Adrenal gland (tissue), 12 donors: Measurements from ENCODE around the gene GPR152. TPM values are rescaled to one million over a fixed set of nuclear protein-coding genes. Genes with fewer than 3 reads are reported as not detected.
A peak's percentile ranks its signal among the peaks of the same experiment; 100 is the strongest.

Experiments
- DNase-seq, 7 donors: peaks; one replicate each; pipeline ENCODE4 v3.0.0-alpha.2; 2019 to 2020
- H3K27ac ChIP-seq, 5 donors: fragments of 200-600 bp; sonication (generic) in 4 of 5; 1 replicate in 3 of 5; 2 replicates in 2 of 5; pipeline versions ENCODE4 v1.5.1 to v1.8.0; 2016 to 2020; ENCODE audit warnings: mild to moderate bottlenecking in 1 of 5
- H3K27me3 ChIP-seq: fragments of 200-600 bp; 2 replicates; pipeline ENCODE4 v1.8.0; 2021
- H3K36me3 ChIP-seq, 2 donors: fragments of 200-600 bp; replicated peaks in 1 of 2; 1 replicate in 1 of 2; 2 replicates in 1 of 2; pipeline versions ENCODE4 v1.5.1 to v1.8.0; 2018 to 2022
- H3K4me1 ChIP-seq, 2 donors: fragments of 200-600 bp; replicated peaks in 1 of 2; 1 replicate in 1 of 2; 2 replicates in 1 of 2; pipeline versions ENCODE4 v1.5.1 to v1.8.0; 2018 to 2021
- H3K4me3 ChIP-seq, 4 donors: fragments of 200-600 bp; sonication (generic) in 3 of 4; one replicate each; pipeline ENCODE4 v1.5.1; 2016 to 2018
- H3K9me3 ChIP-seq, 3 donors: fragments of 200-600 bp; sonication (generic) in 1 of 3; replicated peaks in 1 of 3; 1 replicate in 2 of 3; 2 replicates in 1 of 3; pipeline versions ENCODE4 v1.5.1 to v1.8.0; 2016 to 2021
- CTCF ChIP-seq, 6 experiments: fragments of 450-650 bp in 4 of 6; fragments of 200-600 bp in 2 of 6; sonication (generic) in 1 of 6; IDR thresholded peaks; 1 replicate in 5 of 6; 2 replicates in 1 of 6; pipeline versions ENCODE4 v1.5.1 to v1.8.0; 2016 to 2021; ENCODE audit warnings: antibody characterized with exemption in 6 of 6, mild to moderate bottlenecking in 2 of 6, moderate library complexity in 1 of 6
- POLR2A ChIP-seq, 2 donors: fragments of 450-650 bp; IDR thresholded peaks; one replicate each; pipeline ENCODE4 v1.6.1; 2017; ENCODE audit warnings: antibody characterized with exemption in 2 of 2, mild to moderate bottlenecking in 2 of 2, moderate library complexity in 1 of 2
- WGBS, 4 donors: extraction: QIAGEN DNeasy Blood & Tissue Kit in 2 of 4; methylation state at CpG; one replicate each; pipeline versions ENCODE4 v1.1.5 to v1.1.7; 2013 to 2017; 5-methylcytosine and 5-hydroxymethylcytosine counted together
- intact Hi-C, 2 donors: fragments of 100-400 bp; cut with DNase I; formaldehyde crosslinking; loops; one replicate each; pipeline versions ENCODE4 v1.14.1 to v1.15.0; 2022 to 2023
- polyA plus RNA-seq, 3 donors: library from polyadenylated mRNA; stranded (reverse); fragments of 200-250 nt in 2 of 3; fragments of 350-450 nt in 1 of 3; fragmentation: Illumina TruSeq in 1 of 3; extraction: RNeasy Lipid Tissue Mini Kit (QIAGEN cat#74804) in 1 of 3; gene quantifications; one replicate each; pipeline ENCODE4 v1.2.3, GENCODE V29; 2013 to 2014
- total RNA-seq, 9 donors: library from RNA; depleted of rRNA in 4 of 9; stranded (reverse); fragments of >200 nt in 4 of 9; fragments of 120-200 nt in 1 of 9; fragmentation: NEBNext Ultra II Directional in 1 of 9; extraction: Animal tissue kit (Norgen Biotek cat#: 25700) in 1 of 9; gene quantifications; one replicate each; pipeline versions ENCODE4 v1.1.0 to v1.2.4, GENCODE V29; 2013 to 2023
- donor health status: healthy with polysubstance abuse.
- donor health status: Bipolar disorder and iron deficiency.
- donor health status: DM: yes; HTN: yes; CAD: no.
- donor health status: DM: no; HTN: no; CAD: no.
- donor health status: DM: no; HTN: no; CAD: no.
- donor health status: DM: yes; HTN: yes; CAD: no.

The GPR152 gene
- total and polyA plus RNA-seq, 12 donors: 0.18 TPM; not detected in 11

- Histone ChIP-seq H3K4me3 (peak overlapping the region in 1 of 4 donors; percentile 81), H3K4me1 (peaks cover 6 to 7% of the 10 kb centered on the region in 2 donors), H3K27ac (peak overlapping the region in 3 of 5 donors; percentile 75 to 98 (median 89)), H3K27me3 (no peaks in the 10 kb centered on the region), H3K9me3 (no peaks in the 10 kb centered on the region), H3K36me3 (no peaks in the 10 kb centered on the region)
- WGBS, 4 donors: 61 to 75% (median 70%) methylated on average over 17 to 22 of the region's 22 CpGs
- DNase-seq: no peak
- intact Hi-C loops: no loop called here
- no peak for TF ChIP-seq POLR2A (IDR thresholded peaks at IDR 0.05)
- no peak for TF ChIP-seq CTCF (IDR thresholded peaks at IDR 0.05)
Observed at GRCh38 chr11:67421430-67422031, 31.0 kb downstream of the GPR152 start.

DNA sequence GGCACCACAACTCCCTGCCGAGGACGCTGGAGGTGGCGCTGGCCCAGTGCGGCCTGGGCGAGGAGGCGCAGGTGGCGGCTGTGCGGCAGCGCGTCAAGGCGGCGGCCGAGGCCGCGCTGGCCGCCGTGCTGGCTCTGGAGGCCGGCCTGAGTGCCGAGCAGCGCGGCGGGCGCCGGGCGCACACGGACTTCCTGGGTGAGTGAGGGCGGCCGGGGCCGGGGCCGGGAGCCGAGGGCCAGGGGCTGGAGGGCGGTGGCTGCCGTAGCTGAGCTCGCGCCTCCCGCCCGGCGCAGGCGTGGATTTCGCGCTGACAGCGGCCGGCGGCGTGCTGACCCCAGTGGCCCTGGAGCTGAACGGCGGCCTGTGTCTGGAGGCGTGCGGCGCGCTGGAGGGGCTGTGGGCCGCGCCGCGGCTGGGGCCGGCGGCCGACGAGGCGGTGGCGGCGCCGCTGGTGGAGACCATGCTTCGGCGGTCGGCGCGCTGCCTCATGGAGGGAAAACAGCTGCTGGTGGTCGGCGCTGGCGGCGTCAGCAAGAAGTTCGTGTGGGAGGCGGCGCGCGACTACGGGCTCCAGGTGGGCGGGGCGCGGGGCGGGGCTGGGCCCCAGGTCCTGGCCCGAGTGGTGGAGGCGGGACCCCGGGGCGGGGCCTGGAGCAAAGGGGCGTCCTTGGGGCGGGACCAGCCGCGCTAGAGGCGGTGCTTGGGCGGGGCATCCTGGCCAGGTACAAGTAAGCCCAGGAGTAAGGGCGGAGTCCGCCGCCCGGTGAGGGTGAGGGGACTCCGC lies 31.7 kb downstream of the GPR152 start:
- Histone ChIP-seq H3K4me1 (peaks cover 6 to 7% of the 10 kb centered on the region in 2 donors), H3K36me3 (no peaks in the 10 kb centered on the region), H3K27ac (peak overlapping the region; percentile 75 to 98 (median 89)), H3K4me3 (peak overlapping the region in 3 of 4 donors; percentile 7 to 81 (median 56)), H3K9me3 (no peaks in the 10 kb centered on the region), H3K27me3 (no peaks in the 10 kb centered on the region)
- TF ChIP-seq CTCF (IDR thresholded peaks at IDR 0.05): peak in 2 of 6 experiments; percentile 6 to 35
- TF ChIP-seq POLR2A (IDR thresholded peaks at IDR 0.05): peak; percentile 15 to 55
- intact Hi-C loops: no loop called here
- DNase-seq: peak; percentile 94 to 97 (median 96)
- 0 to 3% (median 1%) methylated on average over 5 to 97 of the region's 97 CpGs for WGBS, 4 donors

DNA sequence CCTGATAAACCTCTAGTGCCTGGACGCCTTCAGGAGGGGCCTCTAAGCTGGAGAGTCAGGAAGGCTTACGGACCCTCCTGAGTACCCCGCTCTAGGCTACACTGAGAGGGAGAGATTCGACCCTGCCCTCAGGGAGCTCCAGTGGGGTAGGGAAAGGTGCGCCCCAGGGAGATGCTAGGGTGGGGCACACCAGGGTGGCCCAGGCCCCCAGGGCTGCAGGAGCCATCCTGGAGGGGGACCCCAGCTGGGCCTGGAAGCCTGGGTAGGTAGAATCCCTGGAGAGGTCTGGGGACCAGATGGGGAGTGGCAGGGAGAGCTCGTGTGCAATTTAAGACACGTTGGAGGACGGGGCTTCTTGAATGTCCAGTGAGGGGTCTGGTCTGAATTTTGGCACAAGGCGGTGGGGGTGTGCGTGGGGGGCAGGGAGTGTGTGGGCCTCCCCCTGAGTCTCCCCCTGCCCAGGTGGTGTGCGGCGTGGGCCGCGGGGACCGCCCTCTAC lies 32.3 kb downstream of the GPR152 start:
- 20 to 60% (median 46%) methylated on average over 2 to 15 of the region's 15 CpGs for WGBS, 4 donors
- Histone ChIP-seq H3K4me1 (peaks cover 8 to 9% of the 10 kb centered on the region in 2 donors), H3K27me3 (no peaks in the 10 kb centered on the region), H3K4me3 (peak overlapping the region in 2 of 4 donors; percentile 7 to 81), H3K27ac (peak overlapping the region in 4 of 5 donors; percentile 75 to 98 (median 87)), H3K9me3 (no peaks in the 10 kb centered on the region), H3K36me3 (no peaks in the 10 kb centered on the region)
- no peak for DNase-seq
- intact Hi-C loops: no loop called here
- no peak for TF ChIP-seq CTCF (IDR thresholded peaks at IDR 0.05)
- TF ChIP-seq POLR2A (IDR thresholded peaks at IDR 0.05): no peak

- no peak overlapping the region for H3K4me3 ChIP-seq
Observed at GRCh38 chr11:67419325-67420049, 33.0 kb downstream of the GPR152 start.

More at GRCh38 chr11:67419325-67420049, 33.0 kb downstream of the GPR152 start:
- H3K27ac ChIP-seq: no peak overlapping the region
- WGBS, 4 donors: 87 to 93% (median 92%) methylated on average over 6 to 21 of the region's 21 CpGs
- no peak for DNase-seq
- H3K9me3 ChIP-seq: no peaks in the 10 kb centered on the region
- no peaks in the 10 kb centered on the region for H3K36me3 ChIP-seq
- peaks cover 10 to 12% of the 10 kb centered on the region in 2 donors for H3K4me1 ChIP-seq
- H3K27me3 ChIP-seq: peaks cover 3% of the 10 kb centered on the region
- intact Hi-C loops: no loop called here
- no peak for TF ChIP-seq CTCF (IDR thresholded peaks at IDR 0.05)
- no peak for TF ChIP-seq POLR2A (IDR thresholded peaks at IDR 0.05)
